K562 (cell line): ENCODE data around the gene CORO2A. TPM values are rescaled to one million over a fixed set of nuclear protein-coding genes. Genes with fewer than 3 reads are reported as not detected.

ENCODE experiments used
- ATAC-seq: fragments of 200-7000 bp; cut with Tn5 transposase; 3 replicates; pipeline ENCODE4 v1.9.1; 2020; ENCODE audit warnings: moderate library complexity
- BruUV-seq: library from RNA; stranded (reverse); fragments of 400-500 nt; replicated peaks from 2 replicates; lab custom pipeline; 2021; lab: Mats Ljungman, UMichigan
- CTCF ChIA-PET: fragments of 300-600 bp; formaldehyde crosslinking; extraction: SDS; loops from one replicate; lab custom pipeline; 2021; ENCODE audit warnings: low intra/inter-chr PET ratio; lab: Yijun Ruan, JAX
- POLR2A ChIA-PET: fragments of 300-600, 350-650 bp; sonication (Branson Sonifier 250); formaldehyde crosslinking; extraction: SDS; loops from one replicate; lab custom pipeline; 2021; ENCODE audit warnings: antibody characterized with exemption, inconsistent platforms; lab: Yijun Ruan, JAX
- DNase-seq, 4 experiments: peaks; one replicate each; pipeline versions ENCODE4 v3.0.0 to v3.0.0-alpha.2; 2011 to 2018; ENCODE audit warnings: low spot score in 3 of 4, mixed read lengths in 3 of 4; ENCODE audit errors: extremely low read depth in 1 of 4
- FAIRE-seq: peaks from 2 replicates; lab custom pipeline; 2011; peaks lifted over from hg19 to GRCh38; lab: Jason Lieb, UNC
- H2AFZ ChIP-seq: 2 replicates; pipeline ENCODE4 v1.6.0; 2011; ENCODE audit warnings: low read depth, low read length, control low read depth, inconsistent platforms
- H3K27ac ChIP-seq: fragments of 200-600 bp; 3 replicates; pipeline ENCODE4 v1.8.0; 2011; ENCODE audit warnings: low read depth, mild to moderate bottlenecking, control low read depth, inconsistent platforms, low read length, moderate library complexity, mixed read lengths; ENCODE audit errors: extremely low read depth
- H3K27me3 ChIP-seq, 2 experiments: fragments of 300-600 bp in 1 of 2; 2 replicates in 1 of 2; 3 replicates in 1 of 2; pipeline versions ENCODE4 v1.6.0 to v1.8.0; 2011; ENCODE audit warnings: inconsistent platforms in 2 of 2, low read length in 2 of 2, mild to moderate bottlenecking in 1 of 2, mixed read lengths in 1 of 2, moderate library complexity in 1 of 2; ENCODE audit not compliant: control insufficient read depth in 2 of 2, insufficient read depth in 2 of 2
- H3K36me3 ChIP-seq: fragments of 300-600 bp; 3 replicates; pipeline ENCODE4 v1.8.0; 2011; ENCODE audit warnings: mild to moderate bottlenecking, low read length, inconsistent platforms; ENCODE audit not compliant: control insufficient read depth, insufficient read depth
- H3K4me1 ChIP-seq, 2 experiments: fragments of 200-600 bp in 1 of 2; replicated peaks in 1 of 2; 2 replicates in 1 of 2; 3 replicates in 1 of 2; pipeline versions ENCODE4 v1.5.1 to v1.8.0; 2011; ENCODE audit warnings: inconsistent platforms in 2 of 2, low read length in 2 of 2, mild to moderate bottlenecking in 1 of 2, mixed read lengths in 1 of 2, moderate library complexity in 1 of 2; ENCODE audit not compliant: control insufficient read depth in 2 of 2, insufficient read depth in 2 of 2
- H3K4me2 ChIP-seq: 2 replicates; pipeline ENCODE4 v1.6.1; 2011; ENCODE audit warnings: low read length, control low read depth, inconsistent platforms, mixed read lengths; ENCODE audit not compliant: insufficient read depth
- H3K4me3 ChIP-seq: fragments of 200-600 bp; sonication (generic), shearing (Covaris generic); 2 replicates; pipeline ENCODE4 v1.5.1; 2016; ENCODE audit warnings: control low read depth, inconsistent platforms
- H3K79me2 ChIP-seq: fragments of 200-600 bp; 3 replicates; pipeline ENCODE4 v1.8.0; 2011; ENCODE audit warnings: low read length, inconsistent platforms; ENCODE audit not compliant: control insufficient read depth, insufficient read depth
- H3K9ac ChIP-seq, 2 experiments: 2 replicates each; pipeline versions ENCODE4 v1.6.0 to v1.6.1; 2011; ENCODE audit warnings: low read depth in 2 of 2, low read length in 2 of 2, control low read depth in 1 of 2, inconsistent platforms in 1 of 2, mild to moderate bottlenecking in 1 of 2, mixed read lengths in 1 of 2; ENCODE audit not compliant: insufficient read depth in 1 of 2
- H3K9me1 ChIP-seq: one replicate; pipeline ENCODE4 v1.6.0; 2011; ENCODE audit warnings: inconsistent platforms, mild to moderate bottlenecking, low read length, moderate library complexity; ENCODE audit not compliant: control insufficient read depth, insufficient read depth
- H3K9me3 ChIP-seq: replicated peaks from 2 replicates; pipeline ENCODE4 v1.5.1; 2011; ENCODE audit warnings: low read depth, low read length, inconsistent platforms; ENCODE audit not compliant: control insufficient read depth, insufficient read depth
- H4K20me1 ChIP-seq: replicated peaks from 2 replicates; pipeline ENCODE4 v1.6.1; 2011; ENCODE audit warnings: low read length, inconsistent platforms, mixed read lengths; ENCODE audit not compliant: control insufficient read depth, insufficient read depth
- DPF2 ChIP-seq: fragments of 450-650 bp; IDR thresholded peaks from 2 replicates; pipeline ENCODE4 v1.6.1; 2016
- RAD21 ChIP-seq, 2 experiments: fragments of 250-450 bp in 1 of 2; fragments of 450-650 bp in 1 of 2; sonication (Bioruptor Pico) in 1 of 2; formaldehyde crosslinking in 1 of 2; IDR thresholded peaks in 1 of 2; conservative IDR thresholded peaks in 1 of 2; 2 replicates each; pipeline versions ENCODE4 v1.4.0 to v1.8.0; 2020 to 2022; ENCODE audit warnings: mild to moderate bottlenecking in 2 of 2, moderate library complexity in 1 of 2
- SETDB1 ChIP-seq: IDR thresholded peaks from one replicate; pipeline ENCODE4 v1.6.1; 2012; ENCODE audit warnings: low read length, control low read depth, inconsistent platforms
- ZBTB7A ChIP-seq: IDR thresholded peaks from 2 replicates; pipeline ENCODE4 v1.6.1; 2011; ENCODE audit warnings: low read depth, mild to moderate bottlenecking, low read length, moderate library complexity, borderline replicate concordance; ENCODE audit not compliant: control insufficient read depth
- WGBS: fragments of 100-300 bp; shearing (Covaris generic); methylation state at CpG from one replicate; pipeline ENCODE4 v1.1.6; 2016; ENCODE audit warnings: low coverage, mixed read lengths; ENCODE audit not compliant: insufficient coverage; ENCODE audit errors: missing lambda C conversion rate; 5-methylcytosine and 5-hydroxymethylcytosine counted together
- in situ Hi-C: fragments of 300-500 bp; cut with MboI; formaldehyde crosslinking; loops from 4 replicates; pipeline ENCODE4 v1.15.0; 2018; ENCODE audit warnings: inconsistent platforms, mixed read lengths
- intact Hi-C: fragments of 100-400 bp; cut with micrococcal nuclease; formaldehyde crosslinking; loops from 2 replicates; pipeline ENCODE4 v1.14.2; 2022
- polyA plus RNA-seq, 8 experiments: library from polyadenylated mRNA; depleted of rRNA in 4 of 8; stranded (reverse) in 5 of 8; unstranded in 3 of 8; fragments of >200 nt; fragmentation: Nextera tagmentation in 2 of 8; fragmentation: Illumina TruSeq in 1 of 8; extraction: Ambion mirVana in 2 of 8; extraction: Trizol in 1 of 8; gene quantifications; 2 replicates each; pipeline versions ENCODE4 v1.2.1 to v1.2.3, GENCODE V29; 2011 to 2014; ENCODE audit warnings: inconsistent platforms in 1 of 8, missing spikeins in 1 of 8
- total RNA-seq, 7 experiments: library from RNA; depleted of rRNA in 6 of 7; stranded (reverse); fragments of >200 nt in 6 of 7; fragmentation: Illumina TruSeq in 2 of 7; extraction: Trizol in 2 of 7; gene quantifications; 2 replicates each; pipeline versions ENCODE4 v1.2.1 to v1.2.3, GENCODE V29; 2011 to 2021; ENCODE audit warnings: low replicate concordance in 1 of 7
- TF ChIP-seq, protein P1 (sequence below): fragments of 450-650 bp; IDR thresholded peaks from 2 replicates; pipeline ENCODE4 v1.6.1; 2018; ENCODE audit not compliant: partially characterized antibody
- TF ChIP-seq, protein P2 (sequence below), 3 experiments: IDR thresholded peaks in 2 of 3; conservative IDR thresholded peaks in 1 of 3; 2 replicates each; pipeline ENCODE4 v1.5.1; 2011 to 2012; ENCODE audit warnings: low read length in 3 of 3, mild to moderate bottlenecking in 3 of 3, control low read depth in 2 of 3, improper control_type of control experiment in 1 of 3, inconsistent platforms in 1 of 3, low read depth in 1 of 3, mixed read lengths in 1 of 3, moderate library complexity in 1 of 3; ENCODE audit not compliant: insufficient read depth in 2 of 3

CORO2A gene
- total and polyA plus RNA-seq, 9 of the 15 experiments (the other 6 are each of a cell fraction or from before 2014, with no cell fraction given) = 9.5 to 26.6 (median 18.0) TPM

DNA sequence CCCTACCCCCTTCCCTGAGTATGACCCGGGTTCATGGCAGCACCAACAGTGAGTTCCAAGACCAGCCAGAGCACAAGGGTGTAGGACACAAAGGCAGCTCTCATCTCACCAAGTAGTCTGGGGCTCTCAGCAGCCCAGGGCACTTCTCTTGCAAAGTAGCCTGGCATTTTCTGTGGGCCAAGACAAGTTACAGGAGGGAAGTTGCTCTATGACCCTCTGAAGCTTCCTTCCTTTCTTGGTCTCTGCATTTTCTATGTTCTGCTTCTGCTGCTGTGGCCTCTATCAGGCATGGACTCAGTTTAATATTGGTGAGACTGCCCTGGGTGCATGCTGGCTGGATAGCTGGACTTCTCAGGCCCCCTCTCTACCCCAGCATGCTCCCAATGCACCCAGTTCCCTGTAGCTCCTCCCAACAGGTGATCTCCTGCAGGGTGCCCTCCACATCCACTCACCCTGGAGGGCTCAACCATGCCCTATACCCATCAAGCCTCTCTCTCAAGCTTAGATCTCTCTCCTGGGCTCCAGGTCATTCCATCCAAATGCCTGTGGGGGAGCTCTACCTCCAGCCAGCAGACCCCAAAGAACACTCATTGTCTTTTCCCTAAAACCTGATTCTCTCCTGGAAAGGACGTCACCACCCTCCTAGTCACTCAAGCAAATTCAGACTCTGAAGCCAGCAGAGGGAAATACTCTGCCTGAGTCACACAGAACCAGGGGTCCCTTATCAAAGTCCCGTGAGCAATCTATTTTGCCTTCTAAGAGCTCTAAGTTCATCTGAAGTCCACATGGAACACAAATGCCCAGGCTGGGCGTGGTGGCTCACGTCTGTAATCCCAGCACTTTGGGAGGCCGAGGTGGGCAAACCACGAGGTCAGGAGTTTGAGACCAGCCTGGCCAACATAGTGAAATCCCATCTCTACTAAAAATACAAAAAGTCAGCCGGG, 49.2 kb upstream of the CORO2A start:
- Histone ChIP-seq H3K4me1 (peaks cover 23 to 38% of the 10 kb centered on the region in 2 experiments), H3K4me2 (peak overlapping the region; percentile 29; the same call in 1 of the 2 replicates), H3K9ac (peak overlapping the region; percentile 10 to 23; a peak in 3 of 4 replicates), H4K20me1 (no peaks in the 10 kb centered on the region), H3K27me3 (no peaks in the 10 kb centered on the region), H3K79me2 (no peaks in the 10 kb centered on the region; the same call in 2 of the 3 replicates), H3K27ac (peak overlapping the region; percentile 21; the same call in 2 of the 3 replicates), H3K9me1 (no peaks in the 10 kb centered on the region), H3K4me3 (no peak overlapping the region), H2AFZ (peak overlapping the region; percentile 65), H3K9me3 (no peaks in the 10 kb centered on the region), H3K36me3 (peaks cover 8% of the 10 kb centered on the region; the same call in 1 of the 3 replicates)
- ChIA-PET POLR2A (interaction anchor here (0.5 to 5.2 kb wide), 10 partner anchors 11 to 863 kb away, joined by 3 to 21 read pairs (median 3); partner anchors contain the start of genes TBC1D2 and TGFBR1), CTCF (interaction anchor here (0.8 kb wide), 1 partner anchor 282 kb away, joined by 3 read pairs; no protein-coding TSS in a partner anchor)
- in situ Hi-C loops (no loop called here), intact Hi-C loops (loop anchor here (2.0 kb wide), 1 partner anchor 15 kb away; no protein-coding TSS in a partner anchor)
- DNase-seq (peak in 2 of 4 experiments; percentile 28 to 49), ATAC-seq (peak; percentile 76), FAIRE-seq (peak; percentile 64)
- BruUV-seq = no TSS peak
- 25% methylated on average over 8 of the region's 8 CpGs for WGBS
- TF ChIP-seq, protein P1, sequence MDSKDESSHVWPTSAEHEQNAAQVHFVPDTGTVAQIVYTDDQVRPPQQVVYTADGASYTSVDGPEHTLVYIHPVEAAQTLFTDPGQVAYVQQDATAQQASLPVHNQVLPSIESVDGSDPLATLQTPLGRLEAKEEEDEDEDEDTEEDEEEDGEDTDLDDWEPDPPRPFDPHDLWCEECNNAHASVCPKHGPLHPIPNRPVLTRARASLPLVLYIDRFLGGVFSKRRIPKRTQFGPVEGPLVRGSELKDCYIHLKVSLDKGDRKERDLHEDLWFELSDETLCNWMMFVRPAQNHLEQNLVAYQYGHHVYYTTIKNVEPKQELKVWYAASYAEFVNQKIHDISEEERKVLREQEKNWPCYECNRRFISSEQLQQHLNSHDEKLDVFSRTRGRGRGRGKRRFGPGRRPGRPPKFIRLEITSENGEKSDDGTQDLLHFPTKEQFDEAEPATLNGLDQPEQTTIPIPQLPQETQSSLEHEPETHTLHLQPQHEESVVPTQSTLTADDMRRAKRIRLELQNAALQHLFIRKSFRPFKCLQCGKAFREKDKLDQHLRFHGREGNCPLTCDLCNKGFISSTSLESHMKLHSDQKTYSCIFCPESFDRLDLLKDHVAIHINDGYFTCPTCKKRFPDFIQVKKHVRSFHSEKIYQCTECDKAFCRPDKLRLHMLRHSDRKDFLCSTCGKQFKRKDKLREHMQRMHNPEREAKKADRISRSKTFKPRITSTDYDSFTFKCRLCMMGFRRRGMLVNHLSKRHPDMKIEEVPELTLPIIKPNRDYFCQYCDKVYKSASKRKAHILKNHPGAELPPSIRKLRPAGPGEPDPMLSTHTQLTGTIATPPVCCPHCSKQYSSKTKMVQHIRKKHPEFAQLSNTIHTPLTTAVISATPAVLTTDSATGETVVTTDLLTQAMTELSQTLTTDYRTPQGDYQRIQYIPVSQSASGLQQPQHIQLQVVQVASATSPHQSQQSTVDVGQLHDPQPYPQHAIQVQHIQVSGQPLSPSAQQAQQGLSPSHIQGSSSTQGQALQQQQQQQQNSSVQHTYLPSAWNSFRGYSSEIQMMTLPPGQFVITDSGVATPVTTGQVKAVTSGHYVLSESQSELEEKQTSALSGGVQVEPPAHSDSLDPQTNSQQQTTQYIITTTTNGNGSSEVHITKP = peak; percentile 14
- TF ChIP-seq ZBTB7A (peak; percentile 25; the same call in 1 of the 2 replicates), RAD21 (CRISPR knock-in tag; conservative IDR thresholded peaks at IDR 0.05 in 1 of 2, IDR thresholded peaks at IDR 0.05 in 1 of 2) (peak in 1 of 2 experiments; percentile 39; a peak in 2 of 4 replicates), DPF2 (peak; percentile 32; the same call in 1 of the 2 replicates), SETDB1 (no peak)
- TF ChIP-seq, protein P2, sequence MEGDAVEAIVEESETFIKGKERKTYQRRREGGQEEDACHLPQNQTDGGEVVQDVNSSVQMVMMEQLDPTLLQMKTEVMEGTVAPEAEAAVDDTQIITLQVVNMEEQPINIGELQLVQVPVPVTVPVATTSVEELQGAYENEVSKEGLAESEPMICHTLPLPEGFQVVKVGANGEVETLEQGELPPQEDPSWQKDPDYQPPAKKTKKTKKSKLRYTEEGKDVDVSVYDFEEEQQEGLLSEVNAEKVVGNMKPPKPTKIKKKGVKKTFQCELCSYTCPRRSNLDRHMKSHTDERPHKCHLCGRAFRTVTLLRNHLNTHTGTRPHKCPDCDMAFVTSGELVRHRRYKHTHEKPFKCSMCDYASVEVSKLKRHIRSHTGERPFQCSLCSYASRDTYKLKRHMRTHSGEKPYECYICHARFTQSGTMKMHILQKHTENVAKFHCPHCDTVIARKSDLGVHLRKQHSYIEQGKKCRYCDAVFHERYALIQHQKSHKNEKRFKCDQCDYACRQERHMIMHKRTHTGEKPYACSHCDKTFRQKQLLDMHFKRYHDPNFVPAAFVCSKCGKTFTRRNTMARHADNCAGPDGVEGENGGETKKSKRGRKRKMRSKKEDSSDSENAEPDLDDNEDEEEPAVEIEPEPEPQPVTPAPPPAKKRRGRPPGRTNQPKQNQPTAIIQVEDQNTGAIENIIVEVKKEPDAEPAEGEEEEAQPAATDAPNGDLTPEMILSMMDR (IDR thresholded peaks at IDR 0.05 in 2 of 3, conservative IDR thresholded peaks at IDR 0.05 in 1 of 3; ENCODE audit: insufficient read depth in 2 of 3, low read depth in 1 of 3, low read length in 3 of 3) = peak; percentile 41 to 64 (median 54)
